ENCODE data around the gene ZNF207. TPM values are rescaled to one million over a fixed set of nuclear protein-coding genes. Genes with fewer than 3 reads are reported as not detected.
"Not testable (repeated sequence)": the region's sequence is repeated elsewhere in the genome, so short reads cannot be mapped to it uniquely, and the experiment has no call there.

ZNF207 gene
- polyA plus RNA-seq, 2 of the 4 experiments (the other 2 are of a cell fraction): 208 to 292 TPM

DNA sequence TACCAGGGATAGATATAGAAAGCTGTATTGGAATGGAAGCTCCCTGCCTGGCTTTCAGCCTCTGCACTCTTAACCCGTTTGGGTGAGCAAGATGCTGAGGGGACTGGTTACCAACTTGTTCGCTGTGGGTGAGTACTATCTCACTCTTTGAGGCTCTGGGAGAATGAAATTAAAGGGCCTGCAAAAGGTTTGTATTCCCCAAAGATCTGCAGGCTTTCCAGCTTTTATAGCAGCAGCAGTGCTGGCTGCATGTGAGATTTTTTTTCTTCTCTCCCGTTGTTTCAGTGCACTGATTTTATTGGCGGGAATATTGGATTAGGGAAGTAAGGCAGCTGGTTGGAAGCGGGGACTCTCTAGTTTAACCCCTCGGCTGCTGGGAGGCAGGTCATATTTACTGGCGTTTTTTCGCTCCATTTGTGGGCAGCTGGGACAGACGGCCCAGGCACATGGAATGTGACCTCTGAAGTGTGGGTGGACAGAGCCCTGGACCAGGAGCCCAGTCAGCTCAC lies 38.9 kb upstream of the ZNF207 start:
- Histone ChIP-seq H3K9me3 (no peaks in the 10 kb centered on the region), H3K4me3 (no peak overlapping the region), H3K4me2 (no peak overlapping the region), H3K4me1 (no peaks in the 10 kb centered on the region), H3K27ac (no peak overlapping the region)
- FAIRE-seq (no peak), DNase-seq (ENCODE audit: low read depth in 1 of 2, low spot score in 1 of 2) (no peak), ATAC-seq (peak in 1 of 2 experiments; percentile 13; a peak in 1 of 6 replicates)
- CTCF ChIA-PET: interaction anchor here (0.6 to 1.6 kb wide), 9 partner anchors 9 to 139 kb away, joined by 3 to 11 read pairs (median 4); no protein-coding TSS in a partner anchor
- TF ChIP-seq EHMT2 (IDR thresholded peaks at IDR 0.05; ENCODE audit: low read depth) (no peak), MYC (IDR thresholded peaks at IDR 0.05; ENCODE audit: borderline replicate concordance, low read length) (no peak), JUNB (IDR thresholded peaks at IDR 0.05) (no peak), ESRRA (IDR thresholded peaks at IDR 0.05; ENCODE audit: borderline replicate concordance, low read length) (no peak), TP53 (CRISPR knock-in tag; IDR thresholded peaks at IDR 0.05) (no peak)
- POLR2A ChIA-PET: no interaction called here
- WGBS (ENCODE audit: missing lambda C conversion rate): 43% methylated on average over 9 of the region's 9 CpGs

GRCh38 chr17:32314636-32315035 lies 35.3 kb upstream of the ZNF207 start:
- ATAC-seq (no peak), FAIRE-seq (no peak), DNase-seq (ENCODE audit: low read depth in 1 of 2, low spot score in 1 of 2) (no peak)
- TF ChIP-seq ZFP36 (IDR thresholded peaks at IDR 0.05; ENCODE audit: borderline replicate concordance, partially characterized antibody) (no peak), NR3C1 (IDR thresholded peaks at IDR 0.05) (no peak), CBX2 (IDR thresholded peaks at IDR 0.05; ENCODE audit: borderline replicate concordance, low read depth) (no peak), MYC (IDR thresholded peaks at IDR 0.05; ENCODE audit: borderline replicate concordance, low read length) (no peak), JUNB (IDR thresholded peaks at IDR 0.05) (no peak), MAFK (IDR thresholded peaks at IDR 0.05; ENCODE audit: partially characterized antibody) (no peak), TFCP2L1 (CRISPR knock-in tag; IDR thresholded peaks at IDR 0.05) (no peak)
- TF ChIP-seq, protein P1, sequence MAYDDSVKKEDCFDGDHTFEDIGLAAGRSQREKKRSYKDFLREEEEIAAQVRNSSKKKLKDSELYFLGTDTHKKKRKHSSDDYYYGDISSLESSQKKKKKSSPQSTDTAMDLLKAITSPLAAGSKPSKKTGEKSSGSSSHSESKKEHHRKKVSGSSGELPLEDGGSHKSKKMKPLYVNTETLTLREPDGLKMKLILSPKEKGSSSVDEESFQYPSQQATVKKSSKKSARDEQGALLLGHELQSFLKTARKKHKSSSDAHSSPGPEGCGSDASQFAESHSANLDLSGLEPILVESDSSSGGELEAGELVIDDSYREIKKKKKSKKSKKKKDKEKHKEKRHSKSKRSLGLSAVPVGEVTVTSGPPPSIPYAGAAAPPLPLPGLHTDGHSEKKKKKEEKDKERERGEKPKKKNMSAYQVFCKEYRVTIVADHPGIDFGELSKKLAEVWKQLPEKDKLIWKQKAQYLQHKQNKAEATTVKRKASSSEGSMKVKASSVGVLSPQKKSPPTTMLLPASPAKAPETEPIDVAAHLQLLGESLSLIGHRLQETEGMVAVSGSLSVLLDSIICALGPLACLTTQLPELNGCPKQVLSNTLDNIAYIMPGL (CRISPR knock-in tag; IDR thresholded peaks at IDR 0.05; ENCODE audit: borderline replicate concordance): no peak
- TF ChIP-seq, protein P2, sequence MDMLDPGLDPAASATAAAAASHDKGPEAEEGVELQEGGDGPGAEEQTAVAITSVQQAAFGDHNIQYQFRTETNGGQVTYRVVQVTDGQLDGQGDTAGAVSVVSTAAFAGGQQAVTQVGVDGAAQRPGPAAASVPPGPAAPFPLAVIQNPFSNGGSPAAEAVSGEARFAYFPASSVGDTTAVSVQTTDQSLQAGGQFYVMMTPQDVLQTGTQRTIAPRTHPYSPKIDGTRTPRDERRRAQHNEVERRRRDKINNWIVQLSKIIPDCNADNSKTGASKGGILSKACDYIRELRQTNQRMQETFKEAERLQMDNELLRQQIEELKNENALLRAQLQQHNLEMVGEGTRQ (IDR thresholded peaks at IDR 0.05): no peak
- H3K9me3 ChIP-seq: no peaks in the 10 kb centered on the region
- H3K4me3 ChIP-seq: no peak overlapping the region
- WGBS (ENCODE audit: missing lambda C conversion rate): 77% methylated on average over 9 of the region's 9 CpGs
- H3K4me1 ChIP-seq: no peaks in the 10 kb centered on the region
- ChIA-PET CTCF (interaction anchor here (1.4 to 11.1 kb wide), 2 partner anchors 28 to 61 kb away, joined by 3 to 259 read pairs; no protein-coding TSS in a partner anchor), POLR2A (no interaction called here)
- no peak overlapping the region for H3K4me2 ChIP-seq
- H3K27ac ChIP-seq: no peak overlapping the region

GRCh38 chr17:32315171-32315570 lies 34.8 kb upstream of the ZNF207 start:
- no peaks in the 10 kb centered on the region for H3K4me1 ChIP-seq
- H3K4me3 ChIP-seq: no peak overlapping the region
- ATAC-seq (no peak), FAIRE-seq (no peak), DNase-seq (ENCODE audit: low read depth in 1 of 2, low spot score in 1 of 2) (no peak)
- 71% methylated on average over 8 of the region's 8 CpGs for WGBS (ENCODE audit: missing lambda C conversion rate)
- H3K27ac ChIP-seq: no peak overlapping the region
- TF ChIP-seq ESRRA (IDR thresholded peaks at IDR 0.05; ENCODE audit: borderline replicate concordance, low read length) (no peak), GATA3 (IDR thresholded peaks at IDR 0.05; ENCODE audit: borderline replicate concordance) (no peak), HDAC2 (IDR thresholded peaks at IDR 0.05) (no peak), JUNB (IDR thresholded peaks at IDR 0.05) (no peak)
- TF ChIP-seq, protein P3, sequence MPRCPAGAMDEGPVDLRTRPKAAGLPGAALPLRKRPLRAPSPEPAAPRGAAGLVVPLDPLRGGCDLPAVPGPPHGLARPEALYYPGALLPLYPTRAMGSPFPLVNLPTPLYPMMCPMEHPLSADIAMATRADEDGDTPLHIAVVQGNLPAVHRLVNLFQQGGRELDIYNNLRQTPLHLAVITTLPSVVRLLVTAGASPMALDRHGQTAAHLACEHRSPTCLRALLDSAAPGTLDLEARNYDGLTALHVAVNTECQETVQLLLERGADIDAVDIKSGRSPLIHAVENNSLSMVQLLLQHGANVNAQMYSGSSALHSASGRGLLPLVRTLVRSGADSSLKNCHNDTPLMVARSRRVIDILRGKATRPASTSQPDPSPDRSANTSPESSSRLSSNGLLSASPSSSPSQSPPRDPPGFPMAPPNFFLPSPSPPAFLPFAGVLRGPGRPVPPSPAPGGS (IDR thresholded peaks at IDR 0.05): no peak
- H3K4me2 ChIP-seq: no peak overlapping the region
- ChIA-PET POLR2A (no interaction called here), CTCF (interaction anchor here (0.7 to 11.1 kb wide), 4 partner anchors 17 to 112 kb away, joined by 3 to 259 read pairs (median 27); no protein-coding TSS in a partner anchor)
- H3K9me3 ChIP-seq: no peaks in the 10 kb centered on the region

- H3K4me1 ChIP-seq; POLR2A ChIA-PET; FAIRE-seq; H3K27ac ChIP-seq; ATAC-seq; H3K4me2 ChIP-seq; H3K4me3 ChIP-seq; DNase-seq (ENCODE audit: low read depth in 1 of 2, low spot score in 1 of 2); H3K9me3 ChIP-seq: not testable (repeated sequence)
- 88% methylated on average over 5 of the region's 5 CpGs for WGBS (ENCODE audit: missing lambda C conversion rate)
- CTCF ChIA-PET: interaction anchor here (1.0 to 11.1 kb wide), 6 partner anchors 9 to 113 kb away, joined by 3 to 259 read pairs (median 4); no protein-coding TSS in a partner anchor
Observed at GRCh38 chr17:32316653-32317052, 33.3 kb upstream of the ZNF207 start.
